ENCODE data around the gene MDGA2.

Gene MDGA2

DNA sequence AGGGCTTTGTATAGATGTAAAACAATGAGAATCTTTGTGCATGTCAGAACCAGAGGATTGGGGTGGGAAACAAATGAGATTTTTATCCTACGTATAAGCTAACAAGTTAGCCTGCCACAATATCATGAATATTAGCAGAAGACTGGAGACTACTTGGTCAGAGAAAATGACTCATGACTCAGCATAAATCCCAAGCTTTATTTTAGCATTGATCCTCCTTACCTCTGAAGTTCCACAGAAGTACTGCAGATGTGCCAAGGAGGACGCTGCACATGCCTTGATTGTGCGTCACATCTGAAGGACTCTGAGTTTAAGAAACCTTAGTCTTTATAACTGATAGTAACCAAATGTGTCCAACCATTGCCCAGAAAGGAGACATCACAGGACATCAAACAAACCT is 789.8 kb downstream of the MDGA2 start:
- Histone ChIP-seq H2AFZ (ENCODE audit: low read depth) (no peak overlapping the region), H3K27me3 (ENCODE audit: insufficient read depth, low read depth) (no peaks in the 10 kb centered on the region), H3K4me1 (ENCODE audit: low read depth, poor library complexity, severe bottlenecking) (no peaks in the 10 kb centered on the region), H3K79me2 (ENCODE audit: insufficient read depth, low read depth) (no peaks in the 10 kb centered on the region), H3K27ac (no peak overlapping the region), H3K4me2 (no peak overlapping the region), H4K20me1 (ENCODE audit: insufficient read depth) (no peaks in the 10 kb centered on the region), H3K9ac (no peak overlapping the region), H3K4me3 (IDR thresholded peaks at IDR 0.05; ENCODE audit: insufficient read depth, low read depth, low read length) (no peak overlapping the region), H3K36me3 (ENCODE audit: insufficient read depth) (no peaks in the 10 kb centered on the region)
- TF ChIP-seq, protein P1, sequence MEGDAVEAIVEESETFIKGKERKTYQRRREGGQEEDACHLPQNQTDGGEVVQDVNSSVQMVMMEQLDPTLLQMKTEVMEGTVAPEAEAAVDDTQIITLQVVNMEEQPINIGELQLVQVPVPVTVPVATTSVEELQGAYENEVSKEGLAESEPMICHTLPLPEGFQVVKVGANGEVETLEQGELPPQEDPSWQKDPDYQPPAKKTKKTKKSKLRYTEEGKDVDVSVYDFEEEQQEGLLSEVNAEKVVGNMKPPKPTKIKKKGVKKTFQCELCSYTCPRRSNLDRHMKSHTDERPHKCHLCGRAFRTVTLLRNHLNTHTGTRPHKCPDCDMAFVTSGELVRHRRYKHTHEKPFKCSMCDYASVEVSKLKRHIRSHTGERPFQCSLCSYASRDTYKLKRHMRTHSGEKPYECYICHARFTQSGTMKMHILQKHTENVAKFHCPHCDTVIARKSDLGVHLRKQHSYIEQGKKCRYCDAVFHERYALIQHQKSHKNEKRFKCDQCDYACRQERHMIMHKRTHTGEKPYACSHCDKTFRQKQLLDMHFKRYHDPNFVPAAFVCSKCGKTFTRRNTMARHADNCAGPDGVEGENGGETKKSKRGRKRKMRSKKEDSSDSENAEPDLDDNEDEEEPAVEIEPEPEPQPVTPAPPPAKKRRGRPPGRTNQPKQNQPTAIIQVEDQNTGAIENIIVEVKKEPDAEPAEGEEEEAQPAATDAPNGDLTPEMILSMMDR (conservative IDR thresholded peaks at IDR 0.05; ENCODE audit: low read depth, low read length): no peak

DNA sequence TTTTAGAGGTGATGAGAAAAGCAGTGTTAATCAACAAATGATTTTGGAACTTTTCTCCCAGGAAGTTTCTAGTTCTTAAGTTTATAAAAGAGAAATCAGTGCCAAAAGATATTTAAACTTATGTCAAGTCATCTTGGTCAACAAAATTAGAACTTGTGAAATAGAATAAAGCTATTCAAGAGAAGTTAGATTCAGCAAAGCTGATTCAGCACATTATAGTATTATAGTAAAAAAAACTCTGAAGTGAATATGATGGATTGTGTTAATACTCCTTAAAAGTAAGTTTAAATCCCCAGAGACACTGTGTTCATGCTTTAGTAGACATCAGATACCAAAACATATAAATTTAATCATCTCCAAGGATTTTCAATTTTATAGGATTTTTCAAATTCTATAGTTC is 813.7 kb downstream of the MDGA2 start:
- Histone ChIP-seq H3K9ac (no peak overlapping the region), H4K20me1 (ENCODE audit: insufficient read depth) (no peaks in the 10 kb centered on the region), H3K4me3 (IDR thresholded peaks at IDR 0.05; ENCODE audit: insufficient read depth, low read depth, low read length) (no peak overlapping the region), H3K27ac (no peak overlapping the region), H3K4me1 (ENCODE audit: low read depth, poor library complexity, severe bottlenecking) (no peaks in the 10 kb centered on the region), H3K4me2 (no peak overlapping the region), H3K79me2 (ENCODE audit: insufficient read depth, low read depth) (no peaks in the 10 kb centered on the region), H3K27me3 (ENCODE audit: insufficient read depth, low read depth) (no peaks in the 10 kb centered on the region), H3K36me3 (ENCODE audit: insufficient read depth) (no peaks in the 10 kb centered on the region), H2AFZ (ENCODE audit: low read depth) (no peak overlapping the region)
- TF ChIP-seq, protein P1 (conservative IDR thresholded peaks at IDR 0.05; ENCODE audit: low read depth, low read length): no peak

DNA sequence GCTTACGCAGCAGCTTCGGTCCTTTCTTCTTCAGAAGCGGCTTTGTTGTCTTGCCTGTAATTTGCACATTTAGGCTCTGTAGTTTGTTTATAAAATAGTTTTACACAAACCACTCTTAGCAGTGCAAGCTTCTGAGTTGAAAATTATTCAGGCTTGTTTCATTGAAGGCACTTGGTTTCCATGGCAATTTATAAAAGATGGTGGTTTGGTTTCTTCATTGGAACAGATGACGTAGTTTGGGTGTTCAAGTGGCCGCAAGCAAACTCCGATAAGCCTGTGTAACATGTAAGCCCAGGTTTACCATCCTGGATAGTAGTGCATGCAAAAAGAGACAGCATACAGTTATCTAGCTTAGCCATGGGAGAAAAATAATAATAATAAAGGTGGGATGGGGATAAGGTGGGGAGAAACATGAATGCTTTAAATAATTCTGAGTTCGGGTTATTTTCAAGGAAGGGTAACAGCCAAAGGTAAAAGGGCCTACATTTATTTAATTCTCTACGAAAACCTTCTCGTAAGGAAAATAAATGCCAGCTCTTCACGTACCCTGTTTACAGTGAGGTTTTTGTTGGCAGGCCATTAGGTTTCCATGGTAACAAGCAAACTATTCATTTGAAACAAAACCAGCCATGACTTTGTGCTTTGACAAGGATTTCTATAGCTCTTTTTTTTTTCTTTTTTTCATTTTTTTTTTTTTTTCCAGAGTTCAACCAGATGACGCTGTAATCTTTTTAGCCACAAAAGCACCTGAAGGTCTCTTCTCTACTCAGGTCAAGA is 834.3 kb downstream of the MDGA2 start:
- no peaks in the 10 kb centered on the region for H3K79me2 ChIP-seq (ENCODE audit: insufficient read depth, low read depth)
- H3K4me3 ChIP-seq (IDR thresholded peaks at IDR 0.05; ENCODE audit: insufficient read depth, low read depth, low read length): no peak overlapping the region
- H3K9ac ChIP-seq: no peak overlapping the region
- TF ChIP-seq, protein P1 (conservative IDR thresholded peaks at IDR 0.05; ENCODE audit: low read depth, low read length): no peak
- no peaks in the 10 kb centered on the region for H3K4me1 ChIP-seq (ENCODE audit: low read depth, poor library complexity, severe bottlenecking)
- H4K20me1 ChIP-seq (ENCODE audit: insufficient read depth): no peaks in the 10 kb centered on the region
- no peak overlapping the region for H2AFZ ChIP-seq (ENCODE audit: low read depth)
- H3K27ac ChIP-seq: no peak overlapping the region
- H3K36me3 ChIP-seq (ENCODE audit: insufficient read depth): no peaks in the 10 kb centered on the region
- no peak overlapping the region for H3K4me2 ChIP-seq
- H3K27me3 ChIP-seq (ENCODE audit: insufficient read depth, low read depth): no peaks in the 10 kb centered on the region

DNA sequence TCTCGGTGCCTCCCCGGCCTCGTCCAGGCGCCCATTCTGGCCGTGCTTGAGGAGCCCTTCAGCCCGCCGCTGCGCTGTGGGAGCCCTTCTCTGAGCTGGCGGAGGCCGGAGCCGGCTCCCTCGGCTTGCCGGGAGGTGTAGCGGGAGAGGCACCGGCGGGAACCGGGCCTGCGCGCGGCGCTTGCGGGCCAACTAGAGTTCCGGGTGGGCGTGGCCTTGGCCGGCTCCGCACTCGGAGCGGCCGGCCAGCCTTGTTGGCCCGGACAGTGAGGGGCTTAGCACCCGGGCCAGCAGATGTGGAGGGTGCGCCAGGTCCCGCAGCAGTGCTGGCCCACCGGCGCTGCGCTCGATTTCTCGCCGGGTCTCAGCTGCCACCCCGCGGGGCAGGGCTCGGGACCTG is 855.1 kb downstream of the MDGA2 start:
- TF ChIP-seq, protein P1 (conservative IDR thresholded peaks at IDR 0.05; ENCODE audit: low read depth, low read length): no peak
- Histone ChIP-seq H3K27me3 (ENCODE audit: insufficient read depth, low read depth) (no peaks in the 10 kb centered on the region), H3K4me1 (ENCODE audit: low read depth, poor library complexity, severe bottlenecking) (no peaks in the 10 kb centered on the region), H3K4me3 (IDR thresholded peaks at IDR 0.05; ENCODE audit: insufficient read depth, low read depth, low read length) (no peak overlapping the region), H3K36me3 (ENCODE audit: insufficient read depth) (no peaks in the 10 kb centered on the region), H3K79me2 (ENCODE audit: insufficient read depth, low read depth) (no peaks in the 10 kb centered on the region), H3K4me2 (no peak overlapping the region), H3K27ac (no peak overlapping the region), H3K9ac (no peak overlapping the region), H4K20me1 (ENCODE audit: insufficient read depth) (no peaks in the 10 kb centered on the region), H2AFZ (ENCODE audit: low read depth) (no peak overlapping the region)

Data from KMS-11 (cell line).